Calu3 (cell line): Measurements from ENCODE around the gene SCARB1. TPM values are rescaled to one million over a fixed set of nuclear protein-coding genes. Genes with fewer than 3 reads are reported as not detected.

Source experiments
- BruUV-seq: library from RNA; stranded (reverse); fragments of 400-500 nt; replicated peaks from 2 replicates; lab custom pipeline; 2021; lab: Mats Ljungman, UMichigan
- CTCF ChIA-PET: fragments of 300-600 bp; sonication (Branson Sonifier 250); formaldehyde crosslinking; loops from one replicate; lab custom pipeline; 2022; ENCODE audit warnings: antibody characterized with exemption; lab: Charles Lee
- DNase-seq: peaks from one replicate; pipeline ENCODE4 v3.0.0; 2022
- H3K27ac Mint-ChIP-seq: one replicate; pipeline ENCODE4 v1.8.0; 2022; ENCODE audit warnings: mixed read lengths; ENCODE audit not compliant: unreplicated experiment
- H3K27me3 Mint-ChIP-seq: one replicate; pipeline ENCODE4 v1.8.0; 2022; ENCODE audit warnings: mixed read lengths; ENCODE audit not compliant: unreplicated experiment
- H3K36me3 Mint-ChIP-seq: one replicate; pipeline ENCODE4 v1.8.0; 2022; ENCODE audit warnings: mild to moderate bottlenecking, moderate library complexity, mixed read lengths; ENCODE audit not compliant: insufficient read depth, unreplicated experiment
- H3K4me1 Mint-ChIP-seq: one replicate; pipeline ENCODE4 v1.8.0; 2022; ENCODE audit warnings: mild to moderate bottlenecking, low read depth, mixed read lengths; ENCODE audit not compliant: unreplicated experiment
- H3K4me3 Mint-ChIP-seq: one replicate; pipeline ENCODE4 v1.8.0; 2022; ENCODE audit warnings: mild to moderate bottlenecking, low read depth, moderate library complexity, mixed read lengths; ENCODE audit not compliant: unreplicated experiment
- H3K9me3 Mint-ChIP-seq: one replicate; pipeline ENCODE4 v1.8.0; 2022; ENCODE audit warnings: low read depth, mixed read lengths; ENCODE audit not compliant: unreplicated experiment
- CTCF ChIP-seq: fragments of 200-600 bp; IDR thresholded peaks from one replicate; pipeline ENCODE4 v1.8.0; 2022; ENCODE audit warnings: antibody characterized with exemption; ENCODE audit not compliant: unreplicated experiment
- intact Hi-C: fragments of 100-400 bp; cut with micrococcal nuclease; formaldehyde crosslinking; loops from one replicate; pipeline ENCODE4 v1.10.0; 2022; ENCODE audit not compliant: unreplicated experiment
- total RNA-seq: library from RNA; stranded (reverse); gene quantifications from 2 replicates; pipeline ENCODE4 v1.2.3, GENCODE V29; 2022

The SCARB1 gene
- total RNA-seq, 1 experiment from 2014 or later, result 51.6 TPM

GRCh38 chr12:124804011-124804621, 59.5 kb downstream of the SCARB1 start:
- BruUV-seq, result no TSS peak
- Mint-ChIP-seq H3K36me3 (no peaks in the 10 kb centered on the region), H3K9me3 (no peaks in the 10 kb centered on the region), H3K4me3 (no peak overlapping the region), H3K27ac (no peak overlapping the region), H3K27me3 (no peaks in the 10 kb centered on the region), H3K4me1 (no peaks in the 10 kb centered on the region)
- intact Hi-C loops, result no loop called here
- no peak for DNase-seq
- TF ChIP-seq CTCF, result no peak
- CTCF ChIA-PET, result no interaction called here

GRCh38 chr12:124802361-124802760, 61.3 kb downstream of the SCARB1 start:
- no peaks in the 10 kb centered on the region for H3K9me3 Mint-ChIP-seq
- intact Hi-C loops, result no loop called here
- BruUV-seq, result no TSS peak

GRCh38 chr12:124800506-124800905, 63.2 kb downstream of the SCARB1 start:
- no peaks in the 10 kb centered on the region for H3K4me1 Mint-ChIP-seq
- H3K27me3 Mint-ChIP-seq, result no peaks in the 10 kb centered on the region
- intact Hi-C loops, result no loop called here
- no peaks in the 10 kb centered on the region for H3K9me3 Mint-ChIP-seq
- no peak overlapping the region for H3K27ac Mint-ChIP-seq
- CTCF ChIA-PET, result no interaction called here
- no TSS peak for BruUV-seq
- no peak overlapping the region for H3K4me3 Mint-ChIP-seq
- no peak for DNase-seq
- TF ChIP-seq CTCF, result no peak
- H3K36me3 Mint-ChIP-seq, result no peaks in the 10 kb centered on the region

More at GRCh38 chr12:124802361-124802760, 61.3 kb downstream of the SCARB1 start:
- Mint-ChIP-seq H3K4me3 (no peak overlapping the region), H3K4me1 (no peaks in the 10 kb centered on the region), H3K36me3 (no peaks in the 10 kb centered on the region), H3K27me3 (no peaks in the 10 kb centered on the region), H3K27ac (no peak overlapping the region)
- TF ChIP-seq CTCF, result no peak
- CTCF ChIA-PET, result no interaction called here
- DNase-seq, result no peak

- no peaks in the 10 kb centered on the region for H3K9me3 Mint-ChIP-seq
- H3K4me1 Mint-ChIP-seq, result no peaks in the 10 kb centered on the region
- CTCF ChIA-PET, result no interaction called here
- BruUV-seq, result no TSS peak
- no peak for TF ChIP-seq CTCF
- no peak for DNase-seq
- intact Hi-C loops, result no loop called here
- no peak overlapping the region for H3K4me3 Mint-ChIP-seq
- H3K27ac Mint-ChIP-seq, result no peak overlapping the region
- H3K27me3 Mint-ChIP-seq, result no peaks in the 10 kb centered on the region
- no peaks in the 10 kb centered on the region for H3K36me3 Mint-ChIP-seq
Observed at GRCh38 chr12:124797321-124797720, 66.3 kb downstream of the SCARB1 start.
